ENCODE data around the gene PCCA.

- TF ChIP-seq POLR2AphosphoS5 (IDR thresholded peaks at IDR 0.05) (no peak), CTCF (IDR thresholded peaks at IDR 0.05) (no peak), EP300 (IDR thresholded peaks at IDR 0.05) (no peak)
Observed at GRCh38 chr13:100129605-100130004, 40.7 kb downstream of the PCCA start.

All from esophagus muscularis mucosa (tissue), 4 donors.